ENCODE results near the gene RASGRF1. TPM values are rescaled to one million over a fixed set of nuclear protein-coding genes. Genes with fewer than 3 reads are reported as not detected.

Gene RASGRF1
- polyA plus RNA-seq, 1 donor from 2014 or later, result 11.0 TPM

GRCh38 chr15:78991879-78992278 is 98.7 kb downstream of the RASGRF1 start:
- H2AFZ ChIP-seq (ENCODE audit: low read depth, low read length), result no peak overlapping the region
- H3K4me2 ChIP-seq (ENCODE audit: low read length), result no peak overlapping the region
- H3F3A ChIP-seq (ENCODE audit: insufficient read depth, low read length, poor library complexity, severe bottlenecking), result no peaks in the 10 kb centered on the region
- H3K4me3 ChIP-seq (ENCODE audit: low read length), result no peak overlapping the region
- H3K9me2 ChIP-seq (ENCODE audit: insufficient read depth, low read length), result no peaks in the 10 kb centered on the region
- H3K27ac ChIP-seq (ENCODE audit: low read length), result no peak overlapping the region
- no peak overlapping the region for H3K9ac ChIP-seq (ENCODE audit: low read length)
- H3K27me3 ChIP-seq (ENCODE audit: insufficient read depth, low read depth, low read length), result no peaks in the 10 kb centered on the region
- no peaks in the 10 kb centered on the region for H3K79me2 ChIP-seq (replicated peaks; ENCODE audit: insufficient read depth, low read length)
- no peaks in the 10 kb centered on the region for H4K20me1 ChIP-seq (ENCODE audit: insufficient read depth)
- no peaks in the 10 kb centered on the region for H3K9me3 ChIP-seq (ENCODE audit: low read length)
- TF ChIP-seq EZH2 (IDR thresholded peaks at IDR 0.05; ENCODE audit: borderline replicate concordance, insufficient read depth, low read length, poor library complexity, severe bottlenecking), result no peak
- no peak for TF ChIP-seq EP300 (conservative IDR thresholded peaks at IDR 0.05; ENCODE audit: poor library complexity, severe bottlenecking)
- TF ChIP-seq RAD21 (conservative IDR thresholded peaks at IDR 0.05), result no peak
- TF ChIP-seq POLR2AphosphoS5 (IDR thresholded peaks at IDR 0.05), result no peak
- TF ChIP-seq SMC3 (conservative IDR thresholded peaks at IDR 0.05; ENCODE audit: poor library complexity), result no peak
- no peak for TF ChIP-seq CTCF (IDR thresholded peaks at IDR 0.05; ENCODE audit: poor library complexity, severe bottlenecking)
- no peak for TF ChIP-seq MXI1 (conservative IDR thresholded peaks at IDR 0.05; ENCODE audit: poor library complexity, severe bottlenecking)
- TF ChIP-seq, protein P1, sequence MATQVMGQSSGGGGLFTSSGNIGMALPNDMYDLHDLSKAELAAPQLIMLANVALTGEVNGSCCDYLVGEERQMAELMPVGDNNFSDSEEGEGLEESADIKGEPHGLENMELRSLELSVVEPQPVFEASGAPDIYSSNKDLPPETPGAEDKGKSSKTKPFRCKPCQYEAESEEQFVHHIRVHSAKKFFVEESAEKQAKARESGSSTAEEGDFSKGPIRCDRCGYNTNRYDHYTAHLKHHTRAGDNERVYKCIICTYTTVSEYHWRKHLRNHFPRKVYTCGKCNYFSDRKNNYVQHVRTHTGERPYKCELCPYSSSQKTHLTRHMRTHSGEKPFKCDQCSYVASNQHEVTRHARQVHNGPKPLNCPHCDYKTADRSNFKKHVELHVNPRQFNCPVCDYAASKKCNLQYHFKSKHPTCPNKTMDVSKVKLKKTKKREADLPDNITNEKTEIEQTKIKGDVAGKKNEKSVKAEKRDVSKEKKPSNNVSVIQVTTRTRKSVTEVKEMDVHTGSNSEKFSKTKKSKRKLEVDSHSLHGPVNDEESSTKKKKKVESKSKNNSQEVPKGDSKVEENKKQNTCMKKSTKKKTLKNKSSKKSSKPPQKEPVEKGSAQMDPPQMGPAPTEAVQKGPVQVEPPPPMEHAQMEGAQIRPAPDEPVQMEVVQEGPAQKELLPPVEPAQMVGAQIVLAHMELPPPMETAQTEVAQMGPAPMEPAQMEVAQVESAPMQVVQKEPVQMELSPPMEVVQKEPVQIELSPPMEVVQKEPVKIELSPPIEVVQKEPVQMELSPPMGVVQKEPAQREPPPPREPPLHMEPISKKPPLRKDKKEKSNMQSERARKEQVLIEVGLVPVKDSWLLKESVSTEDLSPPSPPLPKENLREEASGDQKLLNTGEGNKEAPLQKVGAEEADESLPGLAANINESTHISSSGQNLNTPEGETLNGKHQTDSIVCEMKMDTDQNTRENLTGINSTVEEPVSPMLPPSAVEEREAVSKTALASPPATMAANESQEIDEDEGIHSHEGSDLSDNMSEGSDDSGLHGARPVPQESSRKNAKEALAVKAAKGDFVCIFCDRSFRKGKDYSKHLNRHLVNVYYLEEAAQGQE (IDR thresholded peaks at IDR 0.05; ENCODE audit: borderline replicate concordance), result no peak
- no peak for TF ChIP-seq TAF1 (IDR thresholded peaks at IDR 0.05; ENCODE audit: low read depth)
- no peaks in the 10 kb centered on the region for H3K36me3 ChIP-seq (ENCODE audit: insufficient read depth, low read length)

GRCh38 chr15:78991476-78991875 is 99.1 kb downstream of the RASGRF1 start:
- no peaks in the 10 kb centered on the region for H3K36me3 ChIP-seq (ENCODE audit: insufficient read depth, low read length)
- H3K27ac ChIP-seq (ENCODE audit: low read length), result no peak overlapping the region
- H3K27me3 ChIP-seq (ENCODE audit: insufficient read depth, low read depth, low read length), result no peaks in the 10 kb centered on the region
- no peak overlapping the region for H3K9ac ChIP-seq (ENCODE audit: low read length)
- H2AFZ ChIP-seq (ENCODE audit: low read depth, low read length), result no peak overlapping the region
- no peaks in the 10 kb centered on the region for H3K9me2 ChIP-seq (ENCODE audit: insufficient read depth, low read length)
- no peak overlapping the region for H3K4me2 ChIP-seq (ENCODE audit: low read length)
- H3K9me3 ChIP-seq (ENCODE audit: low read length), result no peaks in the 10 kb centered on the region
- no peak overlapping the region for H3K4me3 ChIP-seq (ENCODE audit: low read length)
- H3K79me2 ChIP-seq (replicated peaks; ENCODE audit: insufficient read depth, low read length), result no peaks in the 10 kb centered on the region
- no peaks in the 10 kb centered on the region for H3F3A ChIP-seq (ENCODE audit: insufficient read depth, low read length, poor library complexity, severe bottlenecking)
- no peaks in the 10 kb centered on the region for H4K20me1 ChIP-seq (ENCODE audit: insufficient read depth)
- TF ChIP-seq RAD21 (conservative IDR thresholded peaks at IDR 0.05), result no peak
- TF ChIP-seq TAF1 (IDR thresholded peaks at IDR 0.05; ENCODE audit: low read depth), result no peak
- TF ChIP-seq SMC3 (conservative IDR thresholded peaks at IDR 0.05; ENCODE audit: poor library complexity), result no peak
- no peak for TF ChIP-seq POLR2AphosphoS5 (IDR thresholded peaks at IDR 0.05)
- TF ChIP-seq MXI1 (conservative IDR thresholded peaks at IDR 0.05; ENCODE audit: poor library complexity, severe bottlenecking), result no peak
- TF ChIP-seq EP300 (conservative IDR thresholded peaks at IDR 0.05; ENCODE audit: poor library complexity, severe bottlenecking), result no peak
- TF ChIP-seq, protein P1 (IDR thresholded peaks at IDR 0.05; ENCODE audit: borderline replicate concordance), result no peak
- no peak for TF ChIP-seq EZH2 (IDR thresholded peaks at IDR 0.05; ENCODE audit: borderline replicate concordance, insufficient read depth, low read length, poor library complexity, severe bottlenecking)
- no peak for TF ChIP-seq CTCF (IDR thresholded peaks at IDR 0.05; ENCODE audit: poor library complexity, severe bottlenecking)

Data from neural cell (in vitro differentiated cells).